Nucleus accumbens (tissue), 56 donors: ENCODE measurements around the gene ATP1A2.

Experiments used
- DNase-seq, 56 donors: peaks; one replicate each; lab custom pipeline; 2025; lab: John Stamatoyannopoulos, UW

The ATP1A2 gene

DNA sequence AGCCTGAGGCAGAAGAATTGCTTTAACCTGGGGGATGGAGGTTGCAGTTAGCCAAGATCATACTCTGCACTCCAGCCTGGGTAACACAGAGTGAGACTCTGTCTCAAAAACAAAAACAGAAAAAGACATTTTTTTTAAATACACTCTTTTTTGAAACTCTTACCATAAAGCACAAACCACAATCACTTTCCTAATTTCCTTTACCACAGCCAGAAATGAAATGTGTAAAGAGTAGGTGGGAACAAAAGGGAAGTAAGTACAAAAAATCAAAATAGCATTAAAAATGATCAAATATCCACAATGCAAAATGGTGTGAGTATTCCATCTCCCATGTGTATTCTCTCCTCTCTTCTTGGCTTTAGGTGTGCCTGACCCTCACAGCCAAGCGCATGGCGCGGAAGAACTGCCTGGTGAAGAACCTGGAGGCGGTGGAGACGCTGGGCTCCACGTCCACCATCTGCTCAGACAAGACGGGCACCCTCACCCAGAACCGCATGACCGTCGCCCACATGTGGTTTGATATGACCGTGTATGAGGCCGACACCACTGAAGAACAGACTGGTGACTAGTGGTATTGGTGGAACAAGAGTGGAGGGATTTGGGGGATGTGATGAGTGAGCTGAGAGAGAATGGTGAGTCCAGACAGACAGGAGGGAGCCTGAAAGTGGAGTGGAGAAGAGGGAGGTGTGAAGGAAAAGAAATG is 50.8 kb downstream of the ATP1A2 start:
- no peak for DNase-seq

DNA sequence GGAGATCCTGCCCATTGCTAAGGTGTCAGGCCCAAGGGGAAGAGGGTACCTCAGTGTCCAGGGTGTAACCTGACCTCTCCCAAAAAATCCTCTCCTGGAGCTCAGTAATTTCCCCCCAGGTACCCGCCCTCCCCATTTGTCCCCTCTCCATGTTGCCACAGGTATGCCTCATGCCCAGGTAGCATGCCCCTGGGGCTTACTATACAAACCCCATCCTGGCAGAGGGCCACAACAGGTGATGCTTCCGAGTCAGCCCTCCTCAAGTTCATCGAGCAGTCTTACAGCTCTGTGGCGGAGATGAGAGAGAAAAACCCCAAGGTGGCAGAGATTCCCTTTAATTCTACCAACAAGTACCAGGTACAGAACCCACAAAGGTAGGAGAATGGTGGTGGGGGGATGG is 51.5 kb downstream of the ATP1A2 start:
- no peak for DNase-seq

DNA sequence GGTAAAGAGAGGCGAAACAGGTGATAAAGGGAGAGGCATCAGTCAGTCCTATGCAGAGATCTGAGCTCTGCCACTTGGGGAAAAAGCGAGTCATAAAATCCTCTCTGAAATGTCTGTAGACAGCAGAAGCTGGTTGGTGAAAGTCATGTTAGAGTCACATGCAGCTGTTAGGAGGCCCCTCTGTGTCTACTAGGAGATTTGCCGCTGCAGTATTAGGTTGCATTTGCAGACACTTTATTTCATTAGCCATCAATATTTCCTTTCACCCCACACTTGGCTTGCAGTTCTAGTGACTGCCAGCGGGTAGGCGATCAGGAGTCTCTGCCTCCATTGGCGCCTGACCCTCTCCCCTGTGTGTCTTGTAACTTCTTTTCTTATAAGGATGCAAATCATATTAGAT is 52.0 kb downstream of the ATP1A2 start:
- DNase-seq = no peak

DNA sequence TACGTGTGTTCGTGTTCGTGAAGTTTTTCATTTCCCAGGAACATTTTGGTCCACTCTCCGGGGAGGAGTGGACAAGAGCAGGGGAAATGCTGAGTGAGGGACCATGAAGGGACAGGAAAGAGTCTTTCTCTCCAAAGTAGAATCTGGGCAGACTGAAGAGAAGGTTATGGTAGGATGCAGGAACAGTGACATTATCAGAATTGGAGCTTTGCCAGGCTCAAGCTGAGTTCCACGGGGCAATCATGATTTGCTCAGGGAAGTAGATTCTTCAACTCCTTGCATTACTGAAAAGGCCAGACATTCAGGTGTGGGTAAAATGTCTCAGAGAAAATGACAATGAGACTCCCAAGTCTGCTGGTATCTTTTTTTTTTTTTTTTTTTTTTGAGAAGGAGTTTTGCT is 52.5 kb downstream of the ATP1A2 start:
- DNase-seq = no peak

DNA sequence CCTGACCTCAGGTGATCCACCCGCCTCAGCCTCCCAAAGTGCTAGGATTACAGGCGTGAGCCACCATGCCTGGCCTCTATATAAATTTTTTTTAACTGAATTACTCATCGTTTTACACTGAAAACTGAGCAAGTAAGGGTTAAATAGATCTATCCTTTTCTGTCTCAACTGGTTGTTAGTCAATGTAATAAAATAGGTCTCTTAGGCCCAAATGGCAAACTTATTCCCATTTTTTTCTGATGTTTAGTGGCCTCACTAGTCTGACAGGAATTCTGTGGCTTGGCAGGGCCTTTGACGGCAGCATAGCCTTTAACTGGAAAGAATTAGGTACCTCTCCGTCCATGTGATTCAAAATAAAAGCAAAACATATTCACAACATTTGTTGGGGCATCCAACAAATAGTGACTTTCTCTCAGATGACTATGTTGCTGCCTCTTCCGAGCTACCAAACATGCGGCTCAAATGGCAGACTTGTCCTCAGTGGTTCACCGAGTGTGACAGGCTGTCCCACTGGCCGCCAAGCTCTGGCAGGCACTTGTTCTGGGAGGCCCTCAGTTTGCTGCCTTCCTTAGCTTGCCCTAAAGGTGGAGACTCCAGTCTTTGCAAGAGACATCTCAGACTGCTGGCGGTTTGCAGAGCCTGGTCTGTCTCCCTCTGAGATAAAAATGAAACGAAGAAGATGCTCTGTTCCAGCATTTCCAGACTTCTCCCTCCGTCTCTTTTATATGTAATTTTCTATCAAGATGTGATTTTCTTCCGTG is 53.2 kb downstream of the ATP1A2 start:
- peak in 1 of 56 donors; percentile 13 for DNase-seq

DNA sequence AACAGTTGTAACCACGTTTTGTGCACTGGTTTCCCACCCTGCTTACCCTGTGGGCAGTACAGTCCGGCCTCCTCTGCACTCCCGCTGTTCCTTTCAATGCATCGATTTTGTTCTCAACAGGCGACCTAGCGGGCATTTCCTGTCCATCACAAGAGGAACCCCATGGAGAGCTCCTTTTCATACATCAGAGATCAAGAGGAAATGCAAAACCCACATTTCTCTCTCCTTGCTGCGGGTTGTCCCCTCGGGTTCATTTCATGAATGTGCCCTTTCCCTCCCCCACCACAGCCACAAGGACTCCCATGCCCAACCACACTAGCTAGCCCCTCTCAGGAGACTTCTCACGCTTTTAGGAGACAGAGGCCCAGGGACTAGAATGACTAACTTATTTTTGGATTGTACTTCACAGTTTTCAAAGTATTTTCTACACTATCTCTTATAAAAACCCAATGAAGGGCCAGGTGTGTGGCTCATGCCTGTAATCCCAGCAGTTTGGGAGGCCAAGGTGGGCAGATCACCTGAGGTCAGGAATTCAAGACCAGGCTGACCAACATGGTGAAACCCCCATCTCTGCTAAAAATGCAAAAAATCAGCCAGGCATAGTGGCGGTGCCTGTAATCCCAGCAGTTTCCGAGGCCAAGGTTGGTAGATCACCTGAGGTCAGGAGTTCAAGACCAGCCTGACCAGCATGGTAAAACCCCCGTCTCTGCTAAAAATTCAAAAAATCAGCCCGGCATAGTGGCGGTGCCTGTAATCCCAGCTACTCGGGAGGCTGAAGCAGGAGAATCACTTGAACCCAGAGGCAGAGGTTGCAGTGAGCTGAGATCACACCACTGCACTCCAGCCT is 54.2 kb downstream of the ATP1A2 start:
- no peak for DNase-seq

DNA sequence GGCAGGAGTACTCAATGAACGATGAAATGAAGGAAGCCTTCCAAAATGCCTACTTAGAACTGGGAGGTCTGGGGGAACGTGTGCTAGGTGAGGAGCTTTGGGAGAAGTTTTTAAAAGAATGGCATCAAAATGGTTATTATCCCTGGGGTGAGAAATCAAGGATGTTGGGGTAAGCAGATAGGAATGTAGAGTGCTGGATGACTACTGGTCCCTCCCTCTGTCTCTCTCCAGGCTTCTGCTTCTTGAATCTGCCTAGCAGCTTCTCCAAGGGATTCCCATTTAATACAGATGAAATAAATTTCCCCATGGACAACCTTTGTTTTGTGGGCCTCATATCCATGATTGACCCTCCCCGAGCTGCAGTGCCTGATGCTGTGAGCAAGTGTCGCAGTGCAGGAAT is 55.8 kb downstream of the ATP1A2 start:
- no peak for DNase-seq

DNA sequence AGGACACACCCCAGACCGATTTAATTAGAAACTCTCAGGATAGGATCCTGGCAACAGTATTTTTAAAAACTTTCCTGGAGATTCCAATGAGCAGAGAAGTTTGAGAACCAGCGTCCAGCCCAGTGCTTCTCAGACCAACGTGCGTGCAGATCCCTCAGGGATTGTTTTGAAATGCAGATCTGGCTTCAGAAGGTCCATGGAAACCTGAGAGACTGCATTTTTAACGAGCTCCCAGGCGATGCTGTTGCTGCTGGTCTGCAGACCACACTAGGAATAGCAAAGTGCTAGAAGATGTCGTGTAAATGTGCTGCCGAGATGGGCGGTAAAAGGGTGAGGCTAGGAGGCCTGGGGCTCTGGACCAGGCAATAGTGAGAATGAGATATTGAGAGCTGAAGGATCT is 56.4 kb downstream of the ATP1A2 start:
- DNase-seq = no peak

DNA sequence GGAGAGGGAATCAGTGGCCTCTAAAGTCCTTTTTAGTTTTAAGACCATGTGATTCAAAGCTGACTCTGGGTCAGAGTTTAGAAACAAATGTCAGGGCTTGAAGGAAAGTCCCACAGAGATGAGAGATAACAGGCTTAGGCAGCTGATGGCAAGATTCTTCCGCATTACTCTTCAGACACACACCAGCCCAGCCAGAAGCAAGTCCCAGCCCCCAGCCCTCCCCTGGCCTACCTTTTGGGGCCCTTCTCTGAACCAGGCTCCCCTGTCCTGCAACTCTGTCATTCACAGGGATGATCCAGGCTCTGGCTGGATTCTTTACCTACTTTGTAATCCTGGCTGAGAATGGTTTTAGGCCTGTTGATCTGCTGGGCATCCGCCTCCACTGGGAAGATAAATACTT is 61.7 kb downstream of the ATP1A2 start:
- no peak for DNase-seq

DNA sequence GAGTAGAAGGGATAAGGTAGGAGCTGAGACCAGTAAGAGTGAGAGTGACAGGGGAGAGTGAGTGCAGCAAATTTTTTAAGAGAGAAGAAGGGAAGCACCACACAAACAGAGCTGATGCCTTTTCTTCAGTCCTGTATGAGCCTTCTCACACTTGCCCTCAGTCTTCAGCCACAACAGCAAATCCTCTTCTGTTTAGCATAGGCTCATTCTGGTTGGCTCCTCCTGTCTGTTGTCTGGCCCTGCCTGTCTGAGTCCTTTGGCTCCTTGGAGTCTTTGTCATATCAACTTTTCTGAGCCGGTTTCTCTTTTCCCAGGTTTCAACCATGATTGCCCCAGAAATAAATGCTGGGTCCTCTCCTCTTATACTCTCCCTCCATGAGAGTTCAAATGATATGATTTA is 62.1 kb downstream of the ATP1A2 start:
- DNase-seq = no peak

DNA sequence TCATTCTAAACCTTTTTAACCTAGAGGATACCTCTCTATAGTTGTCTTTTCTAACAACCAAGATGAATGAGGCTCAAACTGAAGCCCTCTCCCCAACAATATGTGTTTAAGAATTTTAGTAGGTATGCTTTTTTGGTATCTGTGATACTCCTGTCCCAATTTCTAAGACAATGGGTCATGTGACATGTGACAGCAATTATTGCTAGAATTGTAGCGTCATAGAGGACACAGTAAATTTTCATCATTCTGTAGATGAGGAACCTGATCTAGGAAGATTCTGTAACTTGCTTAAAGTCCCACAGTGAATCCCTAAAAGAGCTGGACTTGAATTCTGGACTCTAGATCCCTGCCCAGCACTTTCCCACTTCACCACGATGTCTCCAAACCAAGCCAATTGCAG is 63.2 kb downstream of the ATP1A2 start:
- no peak for DNase-seq

DNA sequence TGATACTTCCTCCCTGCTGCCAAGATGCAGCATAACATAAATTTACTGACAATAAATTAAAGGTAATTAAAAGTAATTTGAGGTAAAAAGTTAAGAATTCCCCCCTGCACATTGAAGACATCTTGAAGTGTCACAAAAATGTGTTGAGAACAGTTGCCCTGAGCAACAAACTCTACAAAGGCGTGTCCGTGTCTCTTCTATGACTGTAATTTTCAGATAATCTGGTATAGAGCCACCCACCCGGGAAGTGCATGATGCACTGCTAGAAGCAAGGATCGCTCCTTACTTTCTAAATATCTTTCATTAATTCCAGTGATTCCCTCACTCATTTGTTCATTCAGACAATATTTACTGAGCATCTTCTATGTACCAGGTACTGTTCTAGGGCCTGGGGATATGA is 63.8 kb downstream of the ATP1A2 start:
- peak in 10 of 56 donors; percentile 9 to 46 (median 36) for DNase-seq

DNA sequence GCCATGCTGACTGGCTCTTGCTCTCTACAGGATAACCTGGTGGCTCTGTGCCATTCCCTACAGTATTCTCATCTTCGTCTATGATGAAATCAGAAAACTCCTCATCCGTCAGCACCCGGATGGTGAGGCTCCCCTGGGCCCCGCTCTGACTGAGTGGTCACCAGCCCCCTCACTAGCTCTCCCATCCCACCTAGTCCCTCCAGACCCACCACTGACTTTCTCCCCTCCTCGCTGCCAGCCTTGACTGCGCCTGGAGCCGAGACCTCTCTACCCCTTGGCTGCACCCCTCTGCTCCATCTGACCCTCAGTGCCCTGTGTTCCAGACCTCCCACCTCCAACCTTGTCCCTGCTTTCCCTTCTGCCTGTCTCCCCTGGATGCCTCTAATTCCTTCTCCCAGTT is 70.7 kb downstream of the ATP1A2 start:
- no peak for DNase-seq

DNA sequence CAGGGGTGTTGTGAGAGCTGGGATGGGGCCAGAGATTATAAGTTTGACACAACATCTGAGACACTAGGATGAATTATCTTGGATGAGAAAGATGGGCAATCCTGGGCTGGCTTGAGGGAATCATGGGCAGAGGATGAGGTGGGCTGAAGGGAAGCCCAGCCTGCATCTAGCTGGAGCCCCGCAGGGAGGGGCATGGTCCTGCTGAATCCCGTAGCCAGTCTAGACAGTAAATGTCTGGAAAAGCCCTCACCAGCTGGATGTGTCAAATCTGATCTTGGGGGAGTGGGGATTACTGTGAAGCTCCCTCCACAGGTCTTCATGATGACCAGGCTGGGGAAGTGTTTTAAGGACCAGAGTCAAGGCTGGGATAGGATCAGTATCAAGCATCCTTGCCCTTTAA is 71.2 kb downstream of the ATP1A2 start:
- DNase-seq = no peak

DNA sequence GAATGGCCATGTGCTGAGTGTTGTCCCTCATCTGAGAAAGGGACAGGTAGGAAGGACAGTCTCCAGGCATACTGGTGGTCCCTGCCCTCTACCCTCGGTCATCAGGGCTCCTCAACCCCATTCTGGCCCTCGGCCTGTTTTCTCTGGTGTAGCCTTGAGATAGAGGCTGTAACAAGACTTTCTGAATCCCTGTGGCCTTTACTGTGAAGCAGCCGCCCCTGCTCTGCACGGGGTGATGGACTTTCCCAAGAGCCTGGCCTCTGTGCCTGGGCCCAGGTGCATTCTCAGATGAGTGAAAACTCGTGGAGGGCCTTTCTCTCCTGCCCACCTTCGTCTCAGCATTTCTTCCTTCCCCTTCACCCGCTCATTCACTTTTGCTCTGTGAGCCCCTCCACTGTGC is 71.8 kb downstream of the ATP1A2 start:
- DNase-seq = no peak

DNA sequence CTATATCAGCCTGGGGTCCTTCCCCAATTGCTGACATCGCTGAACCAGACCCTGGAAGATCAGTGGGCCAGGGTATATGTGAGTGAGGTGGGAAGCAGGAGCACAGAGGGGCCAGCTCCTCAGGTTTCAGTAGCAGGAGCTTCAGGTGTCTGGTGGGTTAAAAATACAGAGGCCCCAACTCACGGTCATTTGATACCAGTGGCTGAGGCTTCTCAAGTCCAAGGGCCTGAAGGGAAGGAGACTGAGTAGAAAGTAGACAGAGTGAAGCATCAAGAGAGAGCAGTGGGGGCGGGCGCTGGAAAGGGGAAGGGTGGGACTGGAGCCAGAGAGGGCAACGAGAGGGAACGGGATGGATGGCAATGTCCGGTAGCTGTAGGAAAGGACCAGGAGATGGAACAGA is 72.8 kb downstream of the ATP1A2 start:
- DNase-seq = no peak

DNA sequence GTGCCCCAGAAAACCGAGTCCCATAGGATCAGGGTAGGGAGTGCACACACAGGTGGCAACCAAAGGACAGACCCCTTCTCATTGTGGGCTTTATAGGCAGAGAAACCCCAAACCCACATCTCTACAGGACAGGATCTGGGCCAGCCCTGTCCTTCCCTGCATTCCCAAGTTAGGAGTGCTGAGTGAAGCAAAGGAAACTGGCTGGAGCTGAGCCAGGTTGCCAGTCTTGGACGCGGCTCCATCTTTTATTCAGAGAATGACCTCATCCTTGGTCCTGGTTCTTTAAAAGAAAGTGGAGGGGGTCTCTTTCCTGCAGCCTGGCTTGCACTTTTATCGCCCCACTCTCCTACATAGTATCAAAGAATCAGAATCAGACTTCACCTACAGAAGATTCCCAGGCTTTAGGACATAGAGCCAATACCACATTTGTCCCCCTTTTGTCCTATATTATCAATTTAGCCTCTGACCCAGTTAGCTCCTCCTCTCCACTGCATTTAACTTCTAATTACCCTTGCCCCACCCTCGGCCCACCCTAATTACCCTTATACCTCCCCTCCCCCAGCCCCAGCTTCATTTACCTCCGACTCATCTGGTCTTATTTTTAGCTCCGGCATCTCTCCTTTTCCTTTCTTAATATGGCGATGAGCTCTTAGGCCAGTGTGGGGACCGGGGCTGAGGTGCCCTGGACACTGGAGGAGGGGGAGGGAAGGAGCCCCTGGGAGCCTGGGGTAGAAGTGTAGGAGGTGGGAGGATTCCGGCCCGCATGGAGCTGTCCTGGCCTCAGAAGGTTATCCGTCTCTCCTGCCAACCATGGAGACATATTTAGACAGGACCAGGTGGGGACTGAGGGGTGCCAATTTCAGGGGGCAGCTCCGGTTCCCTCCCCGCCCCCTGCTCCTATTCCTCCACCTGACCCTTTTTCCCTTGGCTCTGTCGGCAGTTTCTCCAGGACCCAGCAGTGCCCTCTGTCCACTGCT is 74.4 kb downstream of the ATP1A2 start, which contains the start of gene CASQ1:
Gene CASQ1, plus strand, starts transcription at position 927 of the 977 bp plus-strand sequence. CDS start 177 bp downstream, outside the sequence.
- peak in 7 of 56 donors; percentile 12 to 47 (median 28) for DNase-seq

DNA sequence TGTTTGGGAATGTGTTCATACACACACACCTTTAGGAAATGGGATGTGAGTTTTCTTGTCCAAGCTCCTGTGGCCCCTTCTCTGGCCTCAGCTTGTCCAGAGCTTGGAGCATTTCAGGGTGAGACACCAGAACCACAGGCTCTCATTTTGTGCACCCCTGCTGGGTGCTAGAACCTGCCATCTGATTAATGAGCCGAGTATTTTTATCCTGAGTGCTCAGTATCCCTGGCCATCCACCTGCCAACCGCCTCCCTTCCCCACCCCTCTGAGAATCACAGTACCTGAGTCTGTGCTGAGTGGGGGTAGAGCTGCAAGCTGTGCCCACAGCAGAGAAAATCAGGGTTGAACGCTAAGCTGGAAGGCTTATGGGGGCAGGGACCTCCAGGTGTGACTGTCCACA is 76.2 kb downstream of the ATP1A2 start:
- DNase-seq = no peak

DNA sequence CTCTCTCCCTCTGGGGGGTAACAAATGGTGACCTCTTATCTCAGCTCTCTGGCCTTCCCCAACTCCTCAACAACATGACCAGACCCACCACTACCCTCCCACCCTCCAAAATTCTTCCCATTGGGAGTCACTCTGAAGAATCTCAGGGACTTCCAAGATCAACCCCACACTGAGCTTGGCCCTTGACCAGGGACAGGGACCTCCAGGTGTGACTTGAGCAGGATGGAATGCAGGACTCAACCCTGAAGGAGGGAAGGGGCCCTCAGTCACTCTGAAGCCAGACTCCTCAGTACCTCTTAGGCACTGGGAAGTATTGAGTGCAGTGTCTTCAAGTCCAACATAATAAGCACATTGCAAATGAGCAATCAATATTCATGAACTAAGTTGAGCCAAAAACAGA is 76.7 kb downstream of the ATP1A2 start:
- DNase-seq = no peak
